GM18909 (cell line): Measurements from ENCODE around the gene PIGZ.

ENCODE experiments used
- ATAC-seq: cut with Tn5 transposase; IDR thresholded peaks from one replicate; pipeline ENCODE4 v1.9.1; 2021; ENCODE audit warnings: mild to moderate bottlenecking; ENCODE audit not compliant: unreplicated experiment, poor library complexity

The PIGZ gene

GRCh38 chr3:196927571-196928453 lies 40.8 kb downstream of the PIGZ start:
- ATAC-seq = no peak

GRCh38 chr3:196920733-196921132 lies 47.9 kb downstream of the PIGZ start:
- ATAC-seq = no peak

GRCh38 chr3:196918968-196919367 lies 49.7 kb downstream of the PIGZ start:
- ATAC-seq = no peak

- ATAC-seq = no peak
Measured at GRCh38 chr3:196916995-196917394, 51.6 kb downstream of the PIGZ start.

GRCh38 chr3:196916221-196916620 lies 52.4 kb downstream of the PIGZ start:
- no peak for ATAC-seq

- ATAC-seq = no peak
Measured at GRCh38 chr3:196915375-196915774, 53.3 kb downstream of the PIGZ start.

GRCh38 chr3:196914866-196915265 lies 53.8 kb downstream of the PIGZ start:
- ATAC-seq = no peak

- ATAC-seq = no peak
Measured at GRCh38 chr3:196903740-196904139, 64.9 kb downstream of the PIGZ start.

GRCh38 chr3:196902296-196902695 lies 66.3 kb downstream of the PIGZ start:
- ATAC-seq = no peak

GRCh38 chr3:196901768-196902167 lies 66.9 kb downstream of the PIGZ start:
- ATAC-seq = no peak
